AG09319 (cell line): ENCODE results near the gene MED16.

Experiments used
- DNase-seq: peaks from one replicate; pipeline ENCODE4 v3.0.0-alpha.2; 2010; ENCODE audit warnings: low read depth; ENCODE audit errors: extremely low read depth
- CTCF ChIP-seq: IDR thresholded peaks from 2 replicates; pipeline ENCODE4 v1.5.1; 2011; ENCODE audit warnings: low read depth, mild to moderate bottlenecking, inconsistent platforms, low read length, moderate library complexity

Gene MED16

GRCh38 chr19:919199-920050 lies 26.4 kb upstream of the MED16 start:
- no peak for DNase-seq
- TF ChIP-seq CTCF, result no peak

- TF ChIP-seq CTCF, result no peak
Observed at GRCh38 chr19:918481-919198, 25.7 kb upstream of the MED16 start.

GRCh38 chr19:918152-918437 lies 25.1 kb upstream of the MED16 start:
- TF ChIP-seq CTCF, result no peak
- DNase-seq, result no peak

More at GRCh38 chr19:918481-919198, 25.7 kb upstream of the MED16 start:
- no peak for DNase-seq

GRCh38 chr19:917323-918151 lies 24.6 kb upstream of the MED16 start, which contains the start of gene KISS1R:
Gene KISS1R (plus strand): TSS chr19:917333. CDS start chr19:917503, 170 bp downstream.
- peak; percentile 28 for TF ChIP-seq CTCF
- DNase-seq, result no peak

GRCh38 chr19:916645-917322 lies 23.8 kb upstream of the MED16 start:
- TF ChIP-seq CTCF, result no peak
- no peak for DNase-seq

GRCh38 chr19:913080-913748 lies 20.2 kb upstream of the MED16 start, which contains the start of gene R3HDM4:
Gene R3HDM4 (minus strand): TSS chr19:913219. CDS start chr19:913157, 62 bp downstream.
- no peak for DNase-seq
- TF ChIP-seq CTCF, result no peak
